GM12878 (cell line): ENCODE results near the gene FGD3. TPM values are rescaled to one million over a fixed set of nuclear protein-coding genes. Genes with fewer than 3 reads are reported as not detected.

Experiments used
- ASH2L ChIP-seq: fragments of 300-600, 200-600 bp; sonication (generic); IDR thresholded peaks from 2 replicates; pipeline ENCODE4 v1.6.1; 2017; ENCODE audit warnings: low read depth, mild to moderate bottlenecking, borderline replicate concordance
- CEBPB ChIP-seq, 2 experiments: fragments of 150-350 bp in 1 of 2; IDR thresholded peaks; 2 replicates each; pipeline ENCODE4 v1.6.1; 2012 to 2014; ENCODE audit warnings: low read depth in 2 of 2, low read length in 2 of 2, borderline replicate concordance in 1 of 2, inconsistent platforms in 1 of 2
- CHD1 ChIP-seq: IDR thresholded peaks from 2 replicates; pipeline ENCODE4 v1.6.1; 2012; ENCODE audit warnings: low read depth, low read length, improper control_type of control experiment
- FOXM1 ChIP-seq: IDR thresholded peaks from 2 replicates; pipeline ENCODE4 v1.6.1; 2012; ENCODE audit warnings: low read depth, mild to moderate bottlenecking, inconsistent platforms, low read length, moderate library complexity
- HDGF ChIP-seq: fragments of 450-650 bp; IDR thresholded peaks from 2 replicates; pipeline ENCODE4 v1.6.1; 2016; ENCODE audit warnings: antibody characterized with exemption
- JUNB ChIP-seq: IDR thresholded peaks from 2 replicates; pipeline ENCODE4 v1.6.1; 2016; ENCODE audit warnings: antibody characterized with exemption, mild to moderate bottlenecking
- JUND ChIP-seq: IDR thresholded peaks from 2 replicates; pipeline ENCODE4 v1.6.1; 2012; ENCODE audit warnings: low read depth, mild to moderate bottlenecking, low read length, improper control_type of control experiment, moderate library complexity
- NFIC ChIP-seq: IDR thresholded peaks from 2 replicates; pipeline ENCODE4 v1.6.1; 2012; ENCODE audit warnings: low read depth, mild to moderate bottlenecking, inconsistent platforms, low read length, moderate library complexity
- NFYB ChIP-seq: IDR thresholded peaks from 2 replicates; pipeline ENCODE4 v1.6.1; 2011; ENCODE audit warnings: low read depth, mild to moderate bottlenecking, low read length, improper control_type of control experiment, moderate library complexity; ENCODE audit not compliant: insufficient read depth
- RAD51 ChIP-seq: fragments of 450-650 bp; IDR thresholded peaks from 2 replicates; pipeline ENCODE4 v1.6.1; 2016; ENCODE audit warnings: moderate library complexity, mild to moderate bottlenecking, inconsistent platforms
- RBBP5 ChIP-seq: fragments of 200-600 bp; sonication (generic); conservative IDR thresholded peaks from 2 replicates; pipeline ENCODE4 v1.6.1; 2016
- RFX5 ChIP-seq: IDR thresholded peaks from 2 replicates; pipeline ENCODE4 v1.6.1; 2011; ENCODE audit warnings: low read depth, low read length, improper control_type of control experiment
- SIN3A ChIP-seq: IDR thresholded peaks from 2 replicates; pipeline ENCODE4 v1.6.1; 2012; ENCODE audit warnings: low read depth, low read length, improper control_type of control experiment
- SIX5 ChIP-seq: IDR thresholded peaks from 2 replicates; pipeline ENCODE4 v1.6.1; 2011; ENCODE audit warnings: mild to moderate bottlenecking, low read depth, low read length, moderate library complexity; ENCODE audit not compliant: severe bottlenecking
- TCF3 ChIP-seq: IDR thresholded peaks from 2 replicates; pipeline ENCODE4 v1.6.1; 2012; ENCODE audit warnings: low read depth, mild to moderate bottlenecking, low read length, borderline replicate concordance; ENCODE audit not compliant: insufficient read depth
- ZNF207 ChIP-seq: fragments of 450-650 bp; IDR thresholded peaks from 2 replicates; pipeline ENCODE4 v1.6.1; 2014; ENCODE audit warnings: antibody characterized with exemption, mild to moderate bottlenecking, borderline replicate concordance
- polyA plus RNA-seq, 11 experiments: library from polyadenylated mRNA; depleted of rRNA in 4 of 11; unstranded in 6 of 11; stranded (reverse) in 5 of 11; fragments of >200 nt; fragmentation: Nextera tagmentation in 4 of 11; fragmentation: Illumina TruSeq in 1 of 11; extraction: Ambion mirVana in 4 of 11; extraction: Trizol in 1 of 11; gene quantifications; 1 replicate in 1 of 11; 2 replicates in 10 of 11; pipeline versions ENCODE4 v1.2.1 to v1.2.3, GENCODE V29; 2011 to 2016; ENCODE audit warnings: inconsistent platforms in 2 of 11, missing spikeins in 2 of 11, low read depth in 1 of 11
- total RNA-seq, 4 experiments: library from RNA; depleted of rRNA in 3 of 4; stranded (reverse); fragments of >200 nt in 3 of 4; fragmentation: Illumina TruSeq in 1 of 4; extraction: Trizol in 1 of 4; gene quantifications; 2 replicates each; pipeline versions ENCODE4 v1.2.1 to v1.2.3, GENCODE V29; 2013 to 2021
- TF ChIP-seq, protein P1 (sequence below): IDR thresholded peaks from 2 replicates; pipeline ENCODE4 v1.6.1; 2012; ENCODE audit warnings: improper control_type of control experiment, low read depth, low read length; ENCODE audit not compliant: insufficient replicate concordance
- TF ChIP-seq, protein P2 (sequence below), 3 experiments: IDR thresholded peaks in 2 of 3; conservative IDR thresholded peaks in 1 of 3; 2 replicates each; pipeline ENCODE4 v1.5.1; 2011; ENCODE audit warnings: low read depth in 3 of 3, low read length in 3 of 3, mild to moderate bottlenecking in 3 of 3, control low read depth in 2 of 3, moderate library complexity in 2 of 3, inconsistent platforms in 1 of 3, mixed read lengths in 1 of 3; ENCODE audit not compliant: control insufficient read depth in 2 of 3, insufficient read depth in 1 of 3; ENCODE audit errors: extremely low read depth in 1 of 3
- TF ChIP-seq, protein P3 (sequence below): IDR thresholded peaks from 2 replicates; pipeline ENCODE4 v1.6.1; 2012; ENCODE audit warnings: low read depth, low read length, improper control_type of control experiment
- TF ChIP-seq, protein P4 (sequence below): fragments of 450-650 bp; IDR thresholded peaks from 2 replicates; pipeline ENCODE4 v1.6.1; 2017; ENCODE audit warnings: mild to moderate bottlenecking

FGD3 gene
- total and polyA plus RNA-seq, 10 of the 15 experiments (the other 5 are each of a cell fraction or from before 2014, with no cell fraction given): 0.26 to 18.1 (median 12.4) TPM

DNA sequence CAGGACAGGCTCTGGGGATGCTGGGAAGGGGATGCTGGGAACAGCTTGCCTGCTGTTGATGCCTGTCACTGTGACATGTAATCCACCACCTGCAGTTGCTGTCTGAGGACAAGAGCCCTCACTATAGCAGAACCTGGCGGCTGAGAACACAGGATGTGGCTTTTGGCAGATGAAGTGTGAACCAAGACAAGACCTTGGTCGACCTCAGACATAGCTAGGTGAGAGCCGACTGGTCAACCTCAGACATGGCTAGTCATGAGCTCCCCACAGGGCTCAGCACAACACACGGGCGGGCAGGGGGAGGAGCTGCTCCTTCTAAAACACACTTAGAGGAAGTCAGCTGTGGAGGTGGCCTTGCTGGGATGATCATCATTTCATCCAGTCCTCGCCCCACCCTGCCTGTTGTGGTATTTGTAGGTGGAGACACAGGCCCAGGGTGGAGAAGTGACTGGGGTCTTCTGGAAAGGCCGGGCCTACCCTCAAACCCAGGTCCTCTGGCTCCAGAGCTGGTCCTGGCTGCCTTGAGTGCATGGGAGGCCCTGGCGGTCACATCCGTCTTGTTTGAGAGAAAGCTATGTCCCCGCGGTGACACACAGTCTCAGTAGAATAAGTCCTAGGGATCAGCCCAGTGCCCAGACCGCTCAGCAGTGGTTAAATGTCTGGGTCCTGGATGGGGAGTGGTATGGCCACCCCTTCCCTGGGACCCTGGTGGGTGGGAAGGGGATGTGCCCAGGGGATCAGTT is 117.2 kb downstream of the FGD3 start (continued):
- TF ChIP-seq, protein P1, sequence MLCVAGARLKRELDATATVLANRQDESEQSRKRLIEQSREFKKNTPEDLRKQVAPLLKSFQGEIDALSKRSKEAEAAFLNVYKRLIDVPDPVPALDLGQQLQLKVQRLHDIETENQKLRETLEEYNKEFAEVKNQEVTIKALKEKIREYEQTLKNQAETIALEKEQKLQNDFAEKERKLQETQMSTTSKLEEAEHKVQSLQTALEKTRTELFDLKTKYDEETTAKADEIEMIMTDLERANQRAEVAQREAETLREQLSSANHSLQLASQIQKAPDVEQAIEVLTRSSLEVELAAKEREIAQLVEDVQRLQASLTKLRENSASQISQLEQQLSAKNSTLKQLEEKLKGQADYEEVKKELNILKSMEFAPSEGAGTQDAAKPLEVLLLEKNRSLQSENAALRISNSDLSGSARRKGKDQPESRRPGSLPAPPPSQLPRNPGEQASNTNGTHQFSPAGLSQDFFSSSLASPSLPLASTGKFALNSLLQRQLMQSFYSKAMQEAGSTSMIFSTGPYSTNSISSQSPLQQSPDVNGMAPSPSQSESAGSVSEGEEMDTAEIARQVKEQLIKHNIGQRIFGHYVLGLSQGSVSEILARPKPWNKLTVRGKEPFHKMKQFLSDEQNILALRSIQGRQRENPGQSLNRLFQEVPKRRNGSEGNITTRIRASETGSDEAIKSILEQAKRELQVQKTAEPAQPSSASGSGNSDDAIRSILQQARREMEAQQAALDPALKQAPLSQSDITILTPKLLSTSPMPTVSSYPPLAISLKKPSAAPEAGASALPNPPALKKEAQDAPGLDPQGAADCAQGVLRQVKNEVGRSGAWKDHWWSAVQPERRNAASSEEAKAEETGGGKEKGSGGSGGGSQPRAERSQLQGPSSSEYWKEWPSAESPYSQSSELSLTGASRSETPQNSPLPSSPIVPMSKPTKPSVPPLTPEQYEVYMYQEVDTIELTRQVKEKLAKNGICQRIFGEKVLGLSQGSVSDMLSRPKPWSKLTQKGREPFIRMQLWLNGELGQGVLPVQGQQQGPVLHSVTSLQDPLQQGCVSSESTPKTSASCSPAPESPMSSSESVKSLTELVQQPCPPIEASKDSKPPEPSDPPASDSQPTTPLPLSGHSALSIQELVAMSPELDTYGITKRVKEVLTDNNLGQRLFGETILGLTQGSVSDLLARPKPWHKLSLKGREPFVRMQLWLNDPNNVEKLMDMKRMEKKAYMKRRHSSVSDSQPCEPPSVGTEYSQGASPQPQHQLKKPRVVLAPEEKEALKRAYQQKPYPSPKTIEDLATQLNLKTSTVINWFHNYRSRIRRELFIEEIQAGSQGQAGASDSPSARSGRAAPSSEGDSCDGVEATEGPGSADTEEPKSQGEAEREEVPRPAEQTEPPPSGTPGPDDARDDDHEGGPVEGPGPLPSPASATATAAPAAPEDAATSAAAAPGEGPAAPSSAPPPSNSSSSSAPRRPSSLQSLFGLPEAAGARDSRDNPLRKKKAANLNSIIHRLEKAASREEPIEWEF: peak; percentile 94
- TF ChIP-seq SIX5: no peak
- TF ChIP-seq, protein P2, sequence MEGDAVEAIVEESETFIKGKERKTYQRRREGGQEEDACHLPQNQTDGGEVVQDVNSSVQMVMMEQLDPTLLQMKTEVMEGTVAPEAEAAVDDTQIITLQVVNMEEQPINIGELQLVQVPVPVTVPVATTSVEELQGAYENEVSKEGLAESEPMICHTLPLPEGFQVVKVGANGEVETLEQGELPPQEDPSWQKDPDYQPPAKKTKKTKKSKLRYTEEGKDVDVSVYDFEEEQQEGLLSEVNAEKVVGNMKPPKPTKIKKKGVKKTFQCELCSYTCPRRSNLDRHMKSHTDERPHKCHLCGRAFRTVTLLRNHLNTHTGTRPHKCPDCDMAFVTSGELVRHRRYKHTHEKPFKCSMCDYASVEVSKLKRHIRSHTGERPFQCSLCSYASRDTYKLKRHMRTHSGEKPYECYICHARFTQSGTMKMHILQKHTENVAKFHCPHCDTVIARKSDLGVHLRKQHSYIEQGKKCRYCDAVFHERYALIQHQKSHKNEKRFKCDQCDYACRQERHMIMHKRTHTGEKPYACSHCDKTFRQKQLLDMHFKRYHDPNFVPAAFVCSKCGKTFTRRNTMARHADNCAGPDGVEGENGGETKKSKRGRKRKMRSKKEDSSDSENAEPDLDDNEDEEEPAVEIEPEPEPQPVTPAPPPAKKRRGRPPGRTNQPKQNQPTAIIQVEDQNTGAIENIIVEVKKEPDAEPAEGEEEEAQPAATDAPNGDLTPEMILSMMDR (IDR thresholded peaks at IDR 0.05 in 2 of 3, conservative IDR thresholded peaks at IDR 0.05 in 1 of 3; ENCODE audit: control insufficient read depth in 2 of 3, extremely low read depth in 1 of 3, insufficient read depth in 1 of 3, low read depth in 3 of 3, low read length in 3 of 3): no peak
- peak; percentile 91; the same call in 1 of the 2 replicates for TF ChIP-seq HDGF
- TF ChIP-seq RBBP5: no peak
- no peak for TF ChIP-seq NFYB
- TF ChIP-seq RAD51: peak; percentile 77
- no peak for TF ChIP-seq RFX5
- 0 out of 2 replicates have a peak, but pooled peaks have one; percentile 13 for TF ChIP-seq ASH2L
- TF ChIP-seq TCF3: peak; percentile 92
- TF ChIP-seq, protein P3, sequence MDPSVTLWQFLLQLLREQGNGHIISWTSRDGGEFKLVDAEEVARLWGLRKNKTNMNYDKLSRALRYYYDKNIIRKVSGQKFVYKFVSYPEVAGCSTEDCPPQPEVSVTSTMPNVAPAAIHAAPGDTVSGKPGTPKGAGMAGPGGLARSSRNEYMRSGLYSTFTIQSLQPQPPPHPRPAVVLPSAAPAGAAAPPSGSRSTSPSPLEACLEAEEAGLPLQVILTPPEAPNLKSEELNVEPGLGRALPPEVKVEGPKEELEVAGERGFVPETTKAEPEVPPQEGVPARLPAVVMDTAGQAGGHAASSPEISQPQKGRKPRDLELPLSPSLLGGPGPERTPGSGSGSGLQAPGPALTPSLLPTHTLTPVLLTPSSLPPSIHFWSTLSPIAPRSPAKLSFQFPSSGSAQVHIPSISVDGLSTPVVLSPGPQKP: no peak
- no peak for TF ChIP-seq NFIC
- TF ChIP-seq CEBPB (IDR thresholded peaks at IDR 0.05; ENCODE audit: borderline replicate concordance in 1 of 2, low read depth in 2 of 2, low read length in 2 of 2): no peak
- no peak for TF ChIP-seq JUNB
- no peak for TF ChIP-seq ZNF207
- TF ChIP-seq SIN3A: no peak
- TF ChIP-seq JUND: no peak
- TF ChIP-seq, protein P4, sequence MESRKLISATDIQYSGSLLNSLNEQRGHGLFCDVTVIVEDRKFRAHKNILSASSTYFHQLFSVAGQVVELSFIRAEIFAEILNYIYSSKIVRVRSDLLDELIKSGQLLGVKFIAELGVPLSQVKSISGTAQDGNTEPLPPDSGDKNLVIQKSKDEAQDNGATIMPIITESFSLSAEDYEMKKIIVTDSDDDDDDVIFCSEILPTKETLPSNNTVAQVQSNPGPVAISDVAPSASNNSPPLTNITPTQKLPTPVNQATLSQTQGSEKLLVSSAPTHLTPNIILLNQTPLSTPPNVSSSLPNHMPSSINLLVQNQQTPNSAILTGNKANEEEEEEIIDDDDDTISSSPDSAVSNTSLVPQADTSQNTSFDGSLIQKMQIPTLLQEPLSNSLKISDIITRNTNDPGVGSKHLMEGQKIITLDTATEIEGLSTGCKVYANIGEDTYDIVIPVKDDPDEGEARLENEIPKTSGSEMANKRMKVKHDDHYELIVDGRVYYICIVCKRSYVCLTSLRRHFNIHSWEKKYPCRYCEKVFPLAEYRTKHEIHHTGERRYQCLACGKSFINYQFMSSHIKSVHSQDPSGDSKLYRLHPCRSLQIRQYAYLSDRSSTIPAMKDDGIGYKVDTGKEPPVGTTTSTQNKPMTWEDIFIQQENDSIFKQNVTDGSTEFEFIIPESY: no peak
- no peak for TF ChIP-seq CHD1
- no peak for TF ChIP-seq FOXM1
